GM12892 (cell line): ENCODE measurements around the gene IL17REL.
"Not testable (repeated sequence)": the region's sequence is repeated elsewhere in the genome, so short reads cannot be mapped to it uniquely, and the experiment has no call there.

Experiments
- DNase-seq: peaks from one replicate; pipeline ENCODE4 v3.0.0; 2011; ENCODE audit not compliant: insufficient read length
- FAIRE-seq: peaks from 2 replicates; lab custom pipeline; 2011; peaks lifted over from hg19 to GRCh38; lab: Jason Lieb, UNC
- POLR2A ChIP-seq: IDR thresholded peaks from 2 replicates; pipeline ENCODE4 v1.6.1; 2011; ENCODE audit warnings: low read depth, low read length, control low read depth
- POLR2AphosphoS5 ChIP-seq: IDR thresholded peaks from 2 replicates; pipeline ENCODE4 v1.6.1; 2011; ENCODE audit warnings: low read depth, low read length, control low read depth
- TAF1 ChIP-seq: IDR thresholded peaks from 2 replicates; pipeline ENCODE4 v1.6.1; 2011; ENCODE audit warnings: low read depth, mild to moderate bottlenecking, control low read depth, low read length, borderline replicate concordance

Gene IL17REL

DNA sequence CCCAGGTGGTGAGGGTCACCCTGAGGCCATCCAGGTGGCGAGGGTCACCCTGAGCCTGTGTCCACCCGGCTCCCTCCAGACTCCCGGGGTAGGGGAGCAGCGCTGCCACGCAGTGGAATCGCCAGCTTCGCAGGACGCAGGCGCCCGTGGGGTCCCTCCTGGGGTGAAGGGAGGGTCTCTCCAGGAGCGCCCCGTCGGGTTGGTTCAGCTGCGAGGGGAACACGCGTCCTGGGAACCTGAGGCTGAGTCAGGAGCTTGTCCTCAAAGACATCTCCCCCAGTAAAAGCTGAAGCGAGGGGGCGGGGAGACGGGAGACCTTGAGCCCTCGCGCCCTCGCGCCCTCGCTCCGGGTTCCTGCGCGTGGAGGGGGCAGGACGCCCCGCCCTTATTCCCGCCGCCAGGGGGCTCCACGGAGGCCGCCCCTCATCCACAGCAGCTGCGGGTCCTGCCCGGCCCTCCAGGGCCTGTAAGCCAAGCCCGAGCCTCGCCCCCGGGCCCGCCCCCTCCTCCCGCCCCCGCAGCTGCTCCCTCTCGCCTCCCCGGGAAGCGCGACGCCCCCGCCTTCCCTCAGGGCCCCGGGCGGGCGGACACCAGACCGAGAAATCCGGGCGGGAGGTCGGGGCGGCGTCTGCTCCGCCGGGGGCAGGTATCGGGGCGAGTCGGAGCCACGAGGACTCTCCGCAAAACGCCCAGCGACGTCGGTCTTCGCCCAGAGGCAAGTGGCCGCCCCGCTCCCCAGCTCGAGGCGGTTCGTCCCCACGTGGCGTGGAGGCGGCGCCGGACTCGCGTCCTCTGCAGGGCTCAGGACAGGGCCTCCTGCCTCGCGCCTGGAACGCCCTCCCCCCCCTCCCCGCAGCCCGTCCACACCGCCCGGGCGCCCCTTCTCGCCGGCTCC lies 29.2 kb downstream of the IL17REL start:
- DNase-seq: no peak
- FAIRE-seq: no peak
- TF ChIP-seq POLR2AphosphoS5 (no peak), TAF1 (no peak), POLR2A (no peak)

DNA sequence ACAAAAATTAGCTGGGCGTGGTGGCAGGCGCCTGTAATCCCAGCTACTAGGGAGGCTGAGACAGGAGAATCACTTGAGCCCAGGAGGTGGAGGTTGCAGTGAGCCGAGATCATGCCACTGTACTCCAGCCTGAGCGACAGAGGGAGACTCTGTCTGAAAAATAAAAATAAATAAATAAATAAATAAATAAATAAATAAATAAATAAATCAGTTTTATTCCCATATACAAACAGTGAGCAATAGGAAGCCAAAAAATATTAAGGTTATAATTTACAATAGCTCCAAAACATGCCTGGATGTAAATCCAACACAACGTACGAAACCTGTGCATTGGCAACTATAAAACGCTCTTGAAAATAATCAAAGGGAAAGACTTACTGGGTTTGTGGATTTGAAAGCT lies 30.8 kb downstream of the IL17REL start:
- not testable (repeated sequence) for DNase-seq

DNA sequence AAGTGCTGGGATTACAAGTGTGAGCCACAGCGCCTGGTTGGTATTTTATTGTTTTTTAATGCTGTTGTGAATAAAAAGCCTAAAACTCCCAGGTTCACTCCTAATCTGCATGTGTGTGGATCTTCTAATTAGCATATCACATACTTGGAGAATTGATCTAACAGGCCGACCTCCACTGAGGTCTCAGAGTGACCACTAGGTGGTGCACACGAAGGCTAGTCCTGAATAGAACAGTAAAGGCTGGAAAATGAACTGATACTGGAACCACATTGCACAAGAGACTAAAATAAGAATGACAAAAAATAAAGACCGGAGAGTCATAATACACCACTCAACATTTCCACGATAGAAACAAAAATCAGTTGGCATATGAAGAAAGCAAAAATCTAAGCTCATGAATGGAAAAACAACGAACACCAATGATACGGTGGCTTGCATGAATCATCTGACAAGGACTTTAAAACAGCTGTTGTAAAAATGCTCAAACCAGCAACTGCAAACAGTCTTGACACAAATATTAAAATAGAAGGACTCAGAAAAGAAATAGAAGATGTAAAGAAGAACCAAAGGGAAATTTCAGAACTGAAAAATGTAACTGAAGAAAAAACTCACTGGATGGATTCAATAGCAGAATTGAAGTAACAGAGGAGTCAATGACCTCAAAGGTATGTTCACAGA lies 32.8 kb downstream of the IL17REL start:
- FAIRE-seq: peak; percentile 51
- no peak for TF ChIP-seq POLR2A
- no peak for TF ChIP-seq POLR2AphosphoS5
- no peak for TF ChIP-seq TAF1
- no peak for DNase-seq

More for the DNA sequence above, 30.8 kb downstream of the IL17REL start:
- FAIRE-seq: not testable (repeated sequence)

DNA sequence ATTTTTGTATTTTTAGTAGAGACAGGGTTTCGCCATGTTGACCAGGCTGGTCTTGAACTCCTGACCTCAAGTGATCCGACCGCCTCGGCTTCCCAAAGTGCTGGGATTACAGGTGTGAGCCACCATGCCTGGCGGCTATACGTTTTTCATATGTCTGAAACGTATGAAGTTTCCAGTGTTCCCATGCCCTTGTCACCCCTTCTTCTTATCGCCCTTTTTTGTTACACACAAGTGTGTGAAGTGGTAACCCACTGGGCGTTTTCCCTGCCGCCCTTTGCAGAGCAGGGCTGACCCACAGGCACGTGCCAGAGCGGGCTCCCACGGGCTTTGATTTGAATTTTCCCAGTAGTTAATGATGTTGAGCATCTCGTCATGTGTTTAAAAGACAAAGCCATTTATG lies 35.0 kb downstream of the IL17REL start:
- no peak for TF ChIP-seq POLR2A
- no peak for TF ChIP-seq TAF1
- TF ChIP-seq POLR2AphosphoS5: no peak
- DNase-seq (no peak), FAIRE-seq (no peak)

DNA sequence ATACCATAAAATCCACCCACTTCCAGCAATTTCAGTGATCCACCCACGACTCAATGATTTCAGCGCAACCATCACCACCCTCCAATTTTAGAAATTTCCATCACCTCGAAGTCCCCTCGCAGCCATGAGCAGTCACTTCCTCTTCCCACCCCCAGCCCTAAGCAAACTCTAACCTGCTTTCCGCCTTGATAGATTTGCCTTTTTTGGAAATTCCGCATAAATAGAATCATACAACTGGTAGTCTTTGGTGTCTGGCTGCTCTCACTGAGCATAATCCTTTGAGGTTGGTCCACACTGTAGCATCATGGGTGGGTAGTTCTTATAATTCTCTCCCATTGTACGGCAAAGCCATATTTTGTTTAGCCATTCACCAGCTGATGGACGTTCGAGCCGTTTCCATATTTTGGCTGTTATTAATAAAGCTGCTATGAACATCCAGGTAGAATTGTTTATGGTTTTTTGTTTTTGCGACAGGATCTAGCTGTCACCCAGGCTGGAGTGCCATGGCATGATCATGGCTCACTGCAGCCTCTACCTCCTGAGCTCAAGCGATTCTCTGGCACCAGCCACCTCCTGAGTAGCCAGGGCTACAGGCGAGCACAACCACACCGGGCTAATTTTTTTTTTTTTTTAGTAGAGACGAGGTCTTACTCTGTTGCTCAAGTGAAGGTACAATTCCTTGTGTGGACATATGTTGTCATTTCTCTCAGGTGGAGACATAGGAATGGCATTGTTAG lies 36.0 kb downstream of the IL17REL start:
- TF ChIP-seq POLR2AphosphoS5 (no peak), POLR2A (peak; percentile 25; the same call in 1 of the 2 replicates), TAF1 (no peak)
- peak; percentile 86 for FAIRE-seq
- peak; percentile 29 for DNase-seq

DNA sequence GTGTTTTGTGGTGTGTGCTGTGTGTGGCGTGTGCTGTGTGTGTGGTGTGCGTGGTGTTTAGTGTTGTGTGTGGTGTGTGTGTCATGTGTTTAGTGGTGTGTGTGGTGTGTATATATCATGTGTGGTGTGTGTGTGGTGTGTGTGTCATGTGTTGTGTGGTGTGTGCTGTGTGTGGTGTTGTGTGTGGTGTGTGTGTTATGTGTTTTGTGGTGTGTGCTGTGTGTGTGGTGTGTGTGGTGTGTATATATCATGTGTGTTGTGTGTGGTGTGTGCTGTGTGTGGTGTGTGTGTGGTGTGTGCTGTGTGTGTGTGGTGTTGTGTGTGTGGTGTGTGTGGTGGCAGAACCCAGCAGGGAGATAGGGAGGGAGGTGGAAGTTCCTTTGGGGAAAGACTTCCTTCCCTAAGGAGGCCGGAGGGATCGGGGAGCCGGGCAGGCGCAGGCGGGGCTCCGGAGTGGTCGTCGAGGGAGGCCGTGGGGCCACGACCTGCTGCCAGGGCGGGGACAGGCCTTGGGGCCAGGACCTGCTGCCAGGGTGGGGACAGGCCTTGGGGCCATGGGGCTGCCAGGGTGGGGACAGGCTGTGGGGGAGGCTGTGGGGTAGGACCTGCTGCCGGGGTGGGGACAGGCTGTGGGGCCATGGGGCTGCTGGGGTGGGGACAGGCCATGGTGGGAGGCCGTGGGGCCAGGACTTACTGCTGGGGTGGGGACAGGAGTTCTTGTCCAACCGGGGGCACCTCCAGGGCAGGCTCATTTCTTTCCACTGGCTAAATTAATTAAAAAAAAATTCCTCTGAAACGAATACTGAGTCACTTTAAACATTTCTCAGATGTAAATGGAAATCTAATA lies 36.8 kb downstream of the IL17REL start:
- DNase-seq (peak; percentile 55), FAIRE-seq (no peak)
- TF ChIP-seq TAF1 (no peak), POLR2AphosphoS5 (no peak), POLR2A (no peak; the same call in 1 of the 2 replicates)

DNA sequence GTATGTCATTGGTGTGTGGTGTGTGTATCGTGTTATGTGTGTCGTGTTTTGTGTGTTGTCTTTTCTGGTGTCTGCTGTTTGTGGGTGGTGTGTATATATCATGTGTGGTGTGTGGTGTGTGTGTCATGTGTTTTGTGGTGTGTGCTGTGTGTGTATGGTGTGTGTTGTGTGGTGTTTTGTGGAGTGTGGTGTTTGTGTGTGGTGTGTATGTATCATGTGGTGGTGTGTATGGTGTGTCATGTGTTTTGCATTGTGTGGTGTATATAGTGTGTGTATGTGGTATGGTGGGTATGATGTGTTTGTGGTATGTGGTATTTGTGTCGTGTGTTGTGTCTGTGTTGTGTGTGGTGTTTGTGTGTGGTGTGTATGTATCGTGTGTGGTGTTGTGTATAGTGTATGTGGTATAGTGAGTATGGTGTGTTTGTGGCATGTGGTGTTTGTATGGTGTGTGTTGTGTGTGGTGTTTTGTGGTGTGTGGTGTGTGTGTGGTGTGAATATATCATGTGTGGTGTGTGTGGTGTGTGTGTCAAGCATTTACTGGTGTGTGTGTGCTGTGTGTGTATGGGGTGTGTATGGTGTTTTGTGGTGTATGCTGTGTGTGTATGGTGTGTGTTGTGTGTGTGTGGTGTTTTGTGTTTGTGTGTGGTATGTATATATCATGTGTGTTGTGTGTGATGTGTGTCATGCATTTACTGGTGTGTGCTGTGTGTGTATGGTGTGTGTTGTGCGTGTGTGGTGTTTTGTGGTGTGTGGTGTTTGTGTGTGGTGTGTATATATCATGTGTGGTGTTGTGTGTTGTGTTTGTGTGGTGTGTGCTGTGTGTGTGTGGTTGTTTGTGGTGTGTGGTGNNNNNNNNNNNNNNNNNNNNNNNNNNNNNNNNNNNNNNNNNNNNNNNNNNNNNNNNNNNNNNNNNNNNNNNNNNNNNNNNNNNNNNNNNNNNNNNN lies 39.3 kb downstream of the IL17REL start:
- TF ChIP-seq POLR2A (no peak; the same call in 1 of the 2 replicates), TAF1 (no peak), POLR2AphosphoS5 (no peak; the same call in 1 of the 2 replicates)
- FAIRE-seq (no peak), DNase-seq (no peak)

DNA sequence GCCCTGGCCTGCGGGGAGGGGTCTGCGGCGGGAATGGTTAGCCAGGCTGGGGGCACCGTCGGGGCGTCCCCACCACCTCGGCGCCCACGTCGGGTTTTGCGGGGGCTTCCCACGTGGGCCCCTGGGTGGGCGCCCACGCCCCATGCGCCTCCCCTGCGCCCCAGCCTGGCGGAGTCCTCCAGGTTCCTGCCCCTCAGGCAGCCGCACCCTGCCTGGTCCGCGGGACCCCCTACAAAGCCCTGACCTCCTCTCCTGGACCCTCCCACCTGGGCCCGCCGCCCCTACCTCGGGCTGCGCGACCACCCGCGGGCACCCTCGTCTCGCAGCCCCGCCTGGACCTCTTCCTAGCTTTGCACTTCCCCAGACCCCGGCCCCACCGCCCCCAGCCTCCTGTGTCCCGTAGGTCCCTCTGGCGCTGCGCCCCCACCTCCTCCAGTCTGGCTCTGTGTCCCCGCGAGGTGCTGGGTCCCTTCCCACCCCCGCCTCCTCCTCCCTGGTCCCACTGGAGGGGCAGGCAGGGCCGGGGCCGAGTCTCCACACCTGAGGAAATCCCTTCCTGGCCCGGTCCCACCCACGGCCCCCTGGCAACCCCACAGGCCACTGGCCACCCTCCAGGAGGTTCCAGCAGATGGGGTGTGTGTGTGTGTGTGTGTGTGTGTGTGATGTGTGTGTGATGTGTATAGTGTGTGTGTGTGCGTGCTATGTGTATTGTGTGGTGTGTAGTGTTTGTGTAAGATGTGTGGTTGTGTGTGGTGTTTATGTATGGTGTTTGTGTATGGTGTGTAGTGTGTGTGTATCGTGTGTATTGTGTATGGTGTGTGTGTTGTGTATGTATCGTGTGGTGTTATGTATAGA lies 40.2 kb downstream of the IL17REL start:
- FAIRE-seq (no peak), DNase-seq (peak; percentile 28)
- TF ChIP-seq TAF1: no peak
- peak; percentile 36; the same call in 1 of the 2 replicates for TF ChIP-seq POLR2AphosphoS5
